ENCODE results near the gene ATP11A.
"Not testable (repeated sequence)": the region's sequence is repeated elsewhere in the genome, so short reads cannot be mapped to it uniquely, and the experiment has no call there.

ATP11A gene

DNA sequence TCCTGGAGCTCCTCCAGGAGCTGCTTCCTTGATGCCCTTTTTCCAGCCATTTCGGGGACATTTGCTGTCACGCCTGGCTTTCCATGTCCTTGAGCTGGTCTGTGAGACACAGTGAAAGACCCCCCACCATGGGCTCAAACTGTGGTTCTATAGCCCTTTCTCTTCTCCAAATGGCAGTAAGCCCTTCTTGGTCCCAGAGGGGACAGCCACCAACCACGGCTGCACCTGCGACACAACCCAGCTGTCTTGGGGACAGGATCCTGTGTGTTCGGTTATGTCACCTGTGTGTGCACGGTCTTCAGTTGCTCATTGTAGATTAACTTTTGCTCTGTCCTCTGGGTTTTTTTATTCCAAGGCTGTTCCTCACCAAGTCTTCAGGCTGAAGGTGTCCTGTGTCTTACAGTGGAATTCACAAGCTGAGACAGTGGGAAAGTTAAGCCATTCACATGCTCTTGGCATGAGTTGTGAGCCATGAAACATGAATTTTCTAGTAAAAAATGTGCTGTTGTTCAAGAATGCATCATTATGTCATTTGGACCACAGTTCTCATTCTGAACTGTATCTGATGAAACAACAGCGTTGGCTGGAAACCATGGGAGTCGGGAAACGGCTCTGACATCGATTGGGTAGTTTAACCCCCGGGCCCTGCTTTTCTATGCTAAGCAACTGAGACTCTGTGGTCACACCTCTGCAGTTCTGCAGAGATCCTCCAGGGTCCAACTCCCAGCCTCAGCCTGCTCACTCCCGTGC lies 149.7 kb downstream of the ATP11A start:
- Histone ChIP-seq H3K36me3 (ENCODE audit: control insufficient read depth, insufficient read depth, low read length) (no peaks in the 10 kb centered on the region), H3K27me3 (ENCODE audit: control insufficient read depth, insufficient read depth, low read length) (no peaks in the 10 kb centered on the region), H3K79me2 (no peaks in the 10 kb centered on the region), H3K4me1 (no peaks in the 10 kb centered on the region), H3K4me2 (ENCODE audit: low read length) (no peak overlapping the region), H3K9ac (no peak overlapping the region), H3K4me3 (ENCODE audit: low read depth, low read length) (no peak overlapping the region), H3K27ac (no peak overlapping the region), H2AFZ (no peak overlapping the region), H3K9me3 (ENCODE audit: control insufficient read depth, low read length) (no peaks in the 10 kb centered on the region)
- TF ChIP-seq, protein P1, sequence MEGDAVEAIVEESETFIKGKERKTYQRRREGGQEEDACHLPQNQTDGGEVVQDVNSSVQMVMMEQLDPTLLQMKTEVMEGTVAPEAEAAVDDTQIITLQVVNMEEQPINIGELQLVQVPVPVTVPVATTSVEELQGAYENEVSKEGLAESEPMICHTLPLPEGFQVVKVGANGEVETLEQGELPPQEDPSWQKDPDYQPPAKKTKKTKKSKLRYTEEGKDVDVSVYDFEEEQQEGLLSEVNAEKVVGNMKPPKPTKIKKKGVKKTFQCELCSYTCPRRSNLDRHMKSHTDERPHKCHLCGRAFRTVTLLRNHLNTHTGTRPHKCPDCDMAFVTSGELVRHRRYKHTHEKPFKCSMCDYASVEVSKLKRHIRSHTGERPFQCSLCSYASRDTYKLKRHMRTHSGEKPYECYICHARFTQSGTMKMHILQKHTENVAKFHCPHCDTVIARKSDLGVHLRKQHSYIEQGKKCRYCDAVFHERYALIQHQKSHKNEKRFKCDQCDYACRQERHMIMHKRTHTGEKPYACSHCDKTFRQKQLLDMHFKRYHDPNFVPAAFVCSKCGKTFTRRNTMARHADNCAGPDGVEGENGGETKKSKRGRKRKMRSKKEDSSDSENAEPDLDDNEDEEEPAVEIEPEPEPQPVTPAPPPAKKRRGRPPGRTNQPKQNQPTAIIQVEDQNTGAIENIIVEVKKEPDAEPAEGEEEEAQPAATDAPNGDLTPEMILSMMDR (IDR thresholded peaks at IDR 0.05), result no peak

DNA sequence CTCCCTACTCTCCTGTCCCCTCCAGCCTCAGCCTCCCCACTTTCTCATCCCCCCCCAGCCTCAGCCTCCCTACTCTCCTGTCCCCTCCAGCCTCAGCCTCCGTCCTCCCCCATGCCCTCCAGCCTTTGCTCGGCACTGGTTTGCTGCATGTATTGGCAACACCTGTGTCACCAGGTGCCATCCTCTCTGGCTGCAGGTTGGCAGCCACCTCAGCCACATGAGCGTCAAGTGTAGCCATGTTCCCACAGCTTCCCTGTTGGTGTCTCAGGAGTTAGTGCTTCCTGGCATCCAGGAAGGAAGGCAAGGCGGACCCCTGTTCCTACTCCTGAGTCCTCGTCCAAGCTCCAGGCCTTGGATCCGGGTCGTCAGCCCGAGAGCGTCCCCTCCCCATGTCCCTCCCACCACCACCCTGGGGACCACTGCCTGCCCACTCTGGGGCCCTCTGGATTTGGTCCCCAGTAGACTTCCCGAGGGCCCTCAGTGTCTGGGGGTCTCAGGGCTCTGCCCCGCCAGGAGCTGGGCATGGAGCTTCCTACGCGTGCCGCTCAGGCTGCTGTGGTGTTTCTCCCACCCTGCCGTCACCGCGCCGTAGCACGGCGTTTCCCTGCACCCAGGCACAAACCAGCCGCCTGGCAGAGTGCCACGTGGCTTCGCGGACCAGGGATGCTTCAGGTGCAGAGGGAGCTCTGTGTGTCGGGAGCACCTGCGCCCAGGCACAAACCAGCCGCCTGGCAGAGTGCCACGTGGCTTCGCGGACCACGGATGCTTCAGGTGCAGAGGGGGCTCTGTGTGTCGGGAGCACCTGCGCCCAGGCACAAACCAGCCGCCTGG lies 150.8 kb downstream of the ATP11A start:
- Histone ChIP-seq H3K4me3 (ENCODE audit: low read depth, low read length) (no peak overlapping the region), H3K36me3 (ENCODE audit: control insufficient read depth, insufficient read depth, low read length) (no peaks in the 10 kb centered on the region), H2AFZ (no peak overlapping the region), H3K9ac (no peak overlapping the region), H3K4me2 (ENCODE audit: low read length) (no peak overlapping the region), H3K27ac (no peak overlapping the region), H3K27me3 (ENCODE audit: control insufficient read depth, insufficient read depth, low read length) (no peaks in the 10 kb centered on the region), H3K9me3 (ENCODE audit: control insufficient read depth, low read length) (no peaks in the 10 kb centered on the region), H3K79me2 (no peaks in the 10 kb centered on the region), H3K4me1 (no peaks in the 10 kb centered on the region)
- TF ChIP-seq, protein P1 (IDR thresholded peaks at IDR 0.05), result no peak

DNA sequence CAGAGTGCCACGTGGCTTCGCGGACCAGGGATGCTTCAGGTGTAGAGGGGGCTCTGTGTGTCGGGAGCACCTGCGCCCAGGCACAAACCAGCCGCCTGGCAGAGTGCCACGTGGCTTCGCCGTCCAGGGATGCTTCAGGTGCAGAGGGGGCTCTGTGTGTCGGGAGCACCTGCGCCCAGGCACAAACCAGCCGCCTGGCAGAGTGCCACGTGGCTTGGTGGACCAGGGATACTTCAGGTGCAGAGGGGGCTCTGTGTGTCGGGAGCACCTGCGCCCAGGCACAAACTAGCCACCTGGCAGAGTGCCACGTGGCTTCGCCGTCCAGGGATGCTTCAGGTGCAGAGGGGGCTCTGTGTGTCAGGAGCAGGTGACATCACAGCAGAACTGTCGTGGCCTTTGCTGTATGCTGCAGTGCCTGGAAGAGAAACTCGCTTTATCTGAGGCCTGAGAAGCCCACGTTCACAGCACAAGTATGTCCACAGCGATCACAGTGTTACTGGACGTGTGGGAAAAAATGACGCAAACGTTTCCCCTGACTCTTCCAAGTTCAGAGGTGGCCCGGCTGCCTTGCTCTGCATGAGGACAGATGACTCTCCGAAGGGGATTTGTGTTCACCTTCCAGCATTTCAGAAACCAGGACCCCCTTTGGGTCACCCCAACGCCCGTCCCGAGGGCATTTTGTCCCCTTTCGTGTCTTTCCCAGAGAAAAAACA lies 151.6 kb downstream of the ATP11A start:
- H3K79me2 ChIP-seq; H3K27ac ChIP-seq; H3K9me3 ChIP-seq (ENCODE audit: control insufficient read depth, low read length): not testable (repeated sequence)

DNA sequence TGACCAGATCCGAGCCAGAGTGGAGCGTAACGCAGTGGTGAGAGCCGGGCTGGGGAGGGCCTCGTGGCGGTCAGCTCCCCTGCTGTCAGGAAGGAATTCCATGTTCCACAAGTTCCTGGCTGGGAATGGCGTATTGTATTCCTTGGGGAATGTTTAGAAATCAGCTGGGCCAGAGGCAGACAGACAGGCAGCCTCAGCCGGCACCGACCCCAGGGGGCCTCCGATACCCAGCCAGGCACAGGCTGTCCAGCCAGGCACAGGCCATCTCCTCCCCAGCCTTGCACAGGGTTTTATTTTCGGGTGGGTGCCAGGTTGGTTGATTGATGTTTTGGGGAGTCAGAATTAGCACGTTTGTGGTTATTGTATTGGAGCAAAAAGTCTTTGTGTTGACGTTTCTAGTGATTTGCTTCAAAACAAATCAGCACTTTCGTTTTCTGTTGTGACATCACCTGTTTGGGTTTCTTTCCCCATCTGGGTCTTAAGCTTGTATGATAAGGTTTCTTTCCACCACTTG lies 152.6 kb downstream of the ATP11A start:
- Histone ChIP-seq H3K9me3 (ENCODE audit: control insufficient read depth, low read length) (no peaks in the 10 kb centered on the region), H3K4me2 (ENCODE audit: low read length) (no peak overlapping the region), H3K9ac (no peak overlapping the region), H3K4me3 (ENCODE audit: low read depth, low read length) (no peak overlapping the region), H3K79me2 (no peaks in the 10 kb centered on the region), H3K4me1 (no peaks in the 10 kb centered on the region), H2AFZ (no peak overlapping the region), H3K27me3 (ENCODE audit: control insufficient read depth, insufficient read depth, low read length) (no peaks in the 10 kb centered on the region), H3K36me3 (ENCODE audit: control insufficient read depth, insufficient read depth, low read length) (no peaks in the 10 kb centered on the region), H3K27ac (no peak overlapping the region)
- TF ChIP-seq, protein P1 (IDR thresholded peaks at IDR 0.05), result no peak

More for the DNA sequence above, 151.6 kb downstream of the ATP11A start:
- not testable (repeated sequence) for H3K4me2 ChIP-seq (ENCODE audit: low read length); H3K4me3 ChIP-seq (ENCODE audit: low read depth, low read length); H3K9ac ChIP-seq; H3K4me1 ChIP-seq; H2AFZ ChIP-seq; H3K36me3 ChIP-seq (ENCODE audit: control insufficient read depth, insufficient read depth, low read length); H3K27me3 ChIP-seq (ENCODE audit: control insufficient read depth, insufficient read depth, low read length)

DNA sequence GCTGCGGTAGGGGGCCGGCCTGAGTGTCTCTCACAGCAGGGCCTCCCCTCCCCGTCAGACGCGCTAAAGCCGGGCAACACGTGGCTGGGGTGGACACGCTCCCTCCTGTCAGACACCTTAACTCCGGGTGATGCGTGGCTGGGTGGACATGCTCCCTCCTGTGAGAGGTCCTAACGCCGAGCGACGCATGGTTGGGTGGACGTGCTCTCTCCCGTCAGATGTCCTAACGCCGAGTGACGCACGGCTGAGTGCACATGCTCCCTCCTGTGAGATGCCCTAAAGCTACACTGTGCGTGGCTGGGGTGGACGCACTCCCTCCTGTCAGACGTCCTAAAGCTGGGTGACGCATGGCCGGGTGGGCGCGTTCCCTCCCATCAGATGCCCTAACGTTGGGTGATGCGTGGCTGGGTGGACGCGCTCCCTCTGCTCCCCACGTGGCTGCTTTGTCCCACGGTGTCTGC lies 153.1 kb downstream of the ATP11A start:
- H3K4me2 ChIP-seq (ENCODE audit: low read length), result no peak overlapping the region
- TF ChIP-seq, protein P1 (IDR thresholded peaks at IDR 0.05), result no peak
- no peak overlapping the region for H3K4me3 ChIP-seq (ENCODE audit: low read depth, low read length)
- no peaks in the 10 kb centered on the region for H3K79me2 ChIP-seq
- no peaks in the 10 kb centered on the region for H3K27me3 ChIP-seq (ENCODE audit: control insufficient read depth, insufficient read depth, low read length)
- no peak overlapping the region for H3K27ac ChIP-seq
- H3K4me1 ChIP-seq, result no peaks in the 10 kb centered on the region
- H3K9me3 ChIP-seq (ENCODE audit: control insufficient read depth, low read length), result no peaks in the 10 kb centered on the region
- no peaks in the 10 kb centered on the region for H3K36me3 ChIP-seq (ENCODE audit: control insufficient read depth, insufficient read depth, low read length)
- no peak overlapping the region for H3K9ac ChIP-seq
- no peak overlapping the region for H2AFZ ChIP-seq

All from parathyroid adenoma (tissue), 2 donors.